ENCODE data around the gene PRR30.
"Not testable (repeated sequence)": the region's sequence is repeated elsewhere in the genome, so short reads cannot be mapped to it uniquely, and the experiment has no call there.

PRR30 gene

DNA sequence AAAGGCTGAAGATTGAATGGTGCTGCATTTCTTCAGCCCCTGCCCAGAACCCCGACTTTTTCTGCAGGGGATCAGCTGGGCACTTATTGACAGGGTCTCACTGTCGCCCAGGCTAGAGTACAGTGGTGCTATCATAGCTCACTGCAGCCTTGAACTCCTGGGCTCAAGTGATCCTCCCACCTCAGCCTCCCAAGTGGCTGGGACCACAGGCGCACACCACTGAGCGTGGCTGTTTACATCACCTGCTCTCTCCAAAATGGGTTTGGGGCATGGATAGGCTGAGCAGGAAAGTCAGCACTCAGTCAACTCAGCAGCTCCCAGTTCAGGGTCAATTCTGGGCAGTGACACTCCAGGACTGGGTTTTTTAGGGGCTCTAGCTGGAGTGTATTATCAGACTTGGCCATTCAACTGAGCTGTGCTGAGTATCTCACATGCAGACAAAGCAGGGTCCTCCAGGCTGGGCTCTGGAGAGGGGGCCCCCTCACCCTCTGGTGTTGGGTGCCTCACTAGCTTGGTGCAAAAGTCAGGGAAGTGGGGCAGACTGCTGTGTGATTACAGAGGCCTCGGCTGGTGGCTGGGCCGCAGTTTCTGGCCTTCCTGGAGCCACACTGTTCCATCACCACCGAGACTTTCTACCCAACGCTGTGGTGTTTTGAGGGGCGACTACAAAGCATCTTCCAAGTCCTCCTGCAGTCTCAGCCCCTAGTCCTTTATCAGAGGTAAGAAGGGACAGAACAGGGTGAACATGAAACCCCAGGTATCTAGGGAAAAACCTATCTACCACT lies 11.1 kb downstream of the PRR30 start:
- no peak for DNase-seq

DNA sequence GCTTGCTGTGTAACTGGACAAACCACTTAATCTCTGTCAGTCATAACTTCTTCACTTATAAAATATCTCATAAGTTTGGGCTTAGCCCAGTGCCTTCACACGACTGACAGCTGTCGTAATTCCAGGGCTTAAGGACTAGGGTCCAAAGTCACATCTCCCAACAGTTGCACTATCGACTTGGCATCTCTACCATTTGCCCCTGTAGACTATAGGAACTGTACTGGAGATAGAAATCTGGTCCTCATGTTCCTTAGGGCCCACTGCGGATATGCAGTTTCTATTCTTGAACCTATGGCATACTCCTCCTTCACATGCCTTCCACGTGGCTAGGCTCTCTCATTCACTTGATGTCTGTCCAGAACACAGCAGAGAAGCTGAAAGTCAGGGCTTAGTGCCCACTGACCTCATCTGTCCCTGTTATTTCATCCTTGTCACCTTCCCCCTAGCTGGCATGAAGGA lies 12.9 kb downstream of the PRR30 start:
- no peak for DNase-seq

DNA sequence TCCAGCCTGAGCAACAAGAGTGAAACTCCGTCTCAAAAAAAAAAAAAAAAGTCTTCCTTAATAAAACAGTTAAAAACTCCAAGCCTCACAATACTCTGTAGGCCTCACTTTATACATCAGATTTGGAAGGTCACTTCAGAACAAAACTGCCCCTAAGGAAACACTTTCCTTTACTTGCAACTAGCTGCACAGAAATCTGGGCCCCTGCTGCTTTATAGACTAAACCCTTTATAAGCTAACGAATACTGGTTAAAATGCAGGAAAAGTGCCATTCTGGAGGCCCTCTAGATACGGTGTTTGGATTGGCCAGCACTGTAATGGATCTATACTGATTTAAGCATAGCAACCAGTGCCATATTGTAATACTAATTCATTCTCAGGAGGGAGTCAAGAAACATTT lies 14.1 kb downstream of the PRR30 start:
- no peak for DNase-seq

DNA sequence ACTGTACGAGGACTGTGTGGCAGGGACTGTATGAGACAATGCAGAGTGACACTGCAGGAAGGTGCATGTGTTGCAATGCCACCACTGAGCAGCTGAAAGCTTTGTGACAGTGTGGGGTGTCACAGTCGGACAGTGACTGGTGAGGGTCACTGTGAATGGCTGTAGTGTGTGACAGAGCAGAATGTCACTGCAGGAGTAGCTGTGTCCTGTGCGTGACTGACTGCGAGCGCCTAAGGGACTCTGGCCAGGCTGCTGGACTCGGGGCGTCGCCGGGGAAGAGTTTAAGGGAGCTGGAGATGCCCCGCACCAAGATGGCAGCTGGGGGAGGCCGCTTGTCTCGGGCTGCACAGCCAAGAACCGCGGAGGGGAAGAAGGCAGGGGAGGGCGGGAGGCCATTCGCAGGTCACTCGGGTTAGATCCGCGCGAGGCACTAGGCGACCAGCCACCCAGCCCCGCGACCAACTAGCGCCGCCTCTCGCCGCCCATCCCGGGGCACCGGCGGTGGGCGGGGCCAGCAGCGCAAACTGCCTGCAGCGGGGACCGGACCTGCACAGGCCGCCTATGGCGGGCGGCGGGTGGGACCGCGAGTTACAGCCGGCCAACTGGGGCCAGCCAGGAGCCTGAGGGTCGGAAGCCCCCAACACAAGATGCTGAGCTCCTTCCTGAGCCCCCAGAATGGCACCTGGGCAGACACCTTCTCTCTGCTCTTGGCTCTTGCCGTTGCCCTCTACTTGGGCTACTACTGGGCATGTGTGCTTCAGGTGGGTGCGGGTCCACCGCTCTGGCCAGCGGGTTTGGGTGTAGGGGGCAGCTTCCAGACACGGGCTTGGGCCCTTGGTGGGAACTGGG lies 15.7 kb downstream of the PRR30 start, which contains the start of gene ABHD1:
Gene ABHD1, plus strand, starts transcription at position 514 of the 849 bp plus-strand sequence. Its CDS starts 134 bp downstream, at position 648.
- peak; percentile 72 for DNase-seq

DNA sequence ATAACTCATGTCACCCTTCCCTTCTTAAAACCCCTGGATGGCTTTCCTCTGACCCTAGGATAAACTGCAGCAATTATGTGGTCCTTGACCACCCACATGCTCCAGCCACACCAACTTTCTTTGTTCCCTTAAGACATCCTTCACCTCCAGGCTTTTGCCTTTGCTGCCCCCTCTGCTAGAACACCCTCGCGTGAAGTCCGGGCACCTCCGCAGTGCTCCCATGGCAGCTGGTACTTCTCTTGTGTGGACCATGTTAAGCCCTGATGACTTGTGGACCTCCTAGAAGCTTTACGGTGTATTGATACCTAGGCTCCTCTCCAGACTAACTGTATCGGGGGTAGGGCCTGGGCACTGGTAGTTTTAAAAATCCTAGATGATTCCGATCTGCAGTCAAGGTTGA lies 16.4 kb downstream of the PRR30 start:
- no peak for DNase-seq

DNA sequence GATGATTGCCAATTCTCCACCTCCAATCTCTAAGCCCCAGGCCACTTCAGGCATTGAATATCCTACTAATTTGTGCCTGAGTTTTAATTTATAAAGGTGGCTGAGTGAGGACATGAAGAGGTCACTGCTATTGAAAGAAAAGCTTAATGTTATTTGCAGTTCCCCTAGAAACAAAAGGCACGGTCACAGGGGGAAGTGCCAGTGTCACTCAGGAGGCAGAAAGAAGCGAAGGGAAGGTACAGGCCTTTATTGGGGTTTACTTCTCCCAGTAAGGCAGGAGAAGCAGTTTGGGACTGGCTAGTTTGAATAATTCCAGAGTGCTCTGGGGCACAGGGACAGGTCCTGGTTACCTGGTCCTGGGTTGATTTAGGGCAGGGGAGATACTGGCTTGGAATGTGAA lies 17.3 kb downstream of the PRR30 start:
- DNase-seq, result no peak

DNA sequence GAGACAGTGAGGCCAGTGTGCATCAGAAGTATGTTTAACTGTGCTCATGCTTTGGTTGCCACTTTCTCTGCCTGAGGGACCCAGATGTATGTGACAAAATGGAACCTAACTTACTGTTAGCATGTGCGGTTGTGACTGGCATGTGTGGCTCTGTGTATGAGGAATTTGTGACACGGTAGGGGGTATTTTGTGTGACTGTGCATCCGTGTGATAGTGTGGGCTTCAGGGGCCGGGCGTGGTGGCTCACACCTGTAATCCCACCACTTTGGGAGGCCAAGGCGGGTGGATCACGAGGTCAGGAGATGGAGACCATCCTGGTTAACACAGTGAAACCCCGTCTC lies 19.9 kb downstream of the PRR30 start:
- DNase-seq, result not testable (repeated sequence)

DNA sequence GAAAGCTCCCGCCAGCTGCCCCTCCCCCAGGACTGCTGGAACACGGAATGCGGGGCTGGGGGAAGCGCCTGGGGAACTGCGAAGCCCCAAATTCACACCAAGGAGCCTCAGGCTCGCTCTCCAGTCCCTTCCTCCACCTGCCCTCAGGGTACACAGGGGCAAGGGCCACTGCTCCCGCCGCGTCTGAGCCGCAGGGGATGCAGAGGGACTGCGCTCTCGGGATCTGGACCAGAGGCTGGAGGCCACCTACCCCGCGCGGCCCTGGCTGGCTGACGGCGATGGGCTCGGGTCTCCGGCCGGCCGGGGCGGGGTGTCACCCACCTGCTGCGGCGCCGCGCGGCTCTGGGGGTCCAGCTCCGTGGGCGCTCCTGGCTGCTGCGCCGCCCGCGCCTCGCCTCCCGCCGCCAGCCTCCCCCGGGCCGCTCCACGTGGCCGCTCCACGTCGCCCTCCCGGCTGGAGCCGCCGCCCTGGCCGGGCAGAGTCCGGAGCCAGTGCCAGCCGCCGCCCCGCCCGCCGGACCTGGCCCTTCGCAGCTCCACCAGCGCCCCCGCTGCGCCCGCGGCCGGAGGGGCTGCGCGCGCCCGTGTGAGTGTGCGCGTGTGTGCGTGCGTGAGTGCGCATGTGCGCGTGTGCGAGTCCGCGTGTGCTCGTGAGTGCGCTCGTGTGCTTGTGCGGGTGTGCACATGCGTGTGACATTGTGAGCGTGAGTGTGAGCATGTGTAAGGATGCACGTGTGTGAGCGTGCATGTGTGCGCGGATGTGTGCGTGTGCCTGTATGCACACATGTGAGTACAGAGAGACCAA lies 20.5 kb downstream of the PRR30 start, which contains the start of gene CGREF1:
Gene CGREF1, minus strand, starts transcription at position 604 of the 805 bp plus-strand sequence. CDS start 14,762 bp downstream, outside the sequence.
- DNase-seq, result no peak

DNA sequence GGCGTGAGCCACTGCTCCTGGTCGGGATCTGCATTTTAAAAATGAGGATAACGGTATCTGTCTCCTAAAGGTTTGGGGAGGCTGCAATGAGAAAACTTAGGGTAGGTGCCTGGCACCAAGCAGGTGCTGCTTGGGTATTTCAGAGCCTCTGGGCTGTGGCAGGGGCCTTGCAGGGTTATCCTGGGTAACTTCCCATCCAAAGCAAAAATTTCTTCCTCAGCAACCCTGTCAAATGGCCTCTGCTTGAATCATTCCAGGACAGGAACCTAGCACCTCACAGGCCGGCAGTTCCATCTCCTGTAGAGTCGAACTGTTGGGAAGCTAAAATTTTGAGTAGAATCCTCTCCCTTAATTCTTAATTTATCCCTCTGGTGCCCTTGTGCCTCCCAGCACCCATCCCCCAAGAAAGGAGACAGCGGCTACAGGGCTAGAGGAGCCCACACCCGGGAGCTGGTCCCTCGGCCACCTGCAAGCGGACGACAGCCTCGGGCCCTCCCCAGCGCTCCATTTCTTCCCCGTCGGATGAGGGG lies 21.1 kb downstream of the PRR30 start:
- no peak for DNase-seq

DNA sequence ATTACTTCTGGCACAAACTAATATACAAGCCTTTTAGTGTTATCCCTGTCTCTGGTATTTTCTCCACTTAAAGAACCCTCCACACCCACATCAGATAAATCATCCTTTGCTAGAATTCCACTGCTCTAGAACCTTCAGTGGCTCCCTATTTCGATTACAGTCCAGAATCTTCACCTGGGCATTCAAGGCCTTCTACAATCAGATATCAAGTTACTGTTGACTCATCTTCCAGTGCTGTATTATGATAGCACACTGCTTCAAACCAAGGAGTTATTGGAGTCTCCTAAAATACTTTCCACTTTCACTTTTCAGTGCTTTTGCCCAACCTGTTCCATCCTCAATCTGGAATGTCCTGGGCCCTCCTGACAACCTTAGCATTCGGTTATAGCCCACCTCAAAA lies 23.7 kb downstream of the PRR30 start:
- DNase-seq, result no peak

DNA sequence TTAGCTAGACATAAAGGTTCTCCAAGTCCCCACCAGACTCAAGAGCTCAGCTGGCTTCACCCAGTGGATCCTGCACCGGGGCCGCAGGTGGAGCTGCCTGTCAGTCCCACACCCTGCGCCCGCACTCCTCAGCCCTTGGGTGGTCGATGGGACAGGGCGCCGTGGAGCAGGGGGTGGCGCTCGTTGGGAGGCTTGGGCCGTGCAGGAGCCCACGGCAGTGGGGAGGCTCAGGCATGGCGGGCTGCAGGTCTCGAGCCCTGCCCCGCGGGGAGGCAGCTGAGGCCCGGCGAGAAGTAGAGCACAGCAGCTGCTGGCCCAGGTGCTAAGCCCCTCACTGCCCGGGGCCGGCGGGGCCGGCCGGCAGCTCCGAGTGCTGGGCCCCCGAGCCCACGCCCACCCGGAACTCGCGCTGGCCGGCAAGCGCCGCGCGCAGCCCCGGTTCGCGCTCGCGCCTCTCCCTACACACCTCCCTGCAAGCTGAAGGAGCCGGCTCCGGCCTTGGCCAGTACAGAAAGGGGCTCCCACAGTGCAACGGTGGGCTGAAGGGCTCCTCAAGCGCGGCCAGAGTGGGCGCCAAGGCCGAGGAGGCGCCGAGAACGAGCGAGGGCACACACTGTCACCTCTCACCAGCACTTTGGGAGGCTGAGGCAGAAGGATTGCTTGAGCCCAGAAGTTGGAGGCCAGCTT lies 27.7 kb downstream of the PRR30 start:
- not testable (repeated sequence) for DNase-seq

DNA sequence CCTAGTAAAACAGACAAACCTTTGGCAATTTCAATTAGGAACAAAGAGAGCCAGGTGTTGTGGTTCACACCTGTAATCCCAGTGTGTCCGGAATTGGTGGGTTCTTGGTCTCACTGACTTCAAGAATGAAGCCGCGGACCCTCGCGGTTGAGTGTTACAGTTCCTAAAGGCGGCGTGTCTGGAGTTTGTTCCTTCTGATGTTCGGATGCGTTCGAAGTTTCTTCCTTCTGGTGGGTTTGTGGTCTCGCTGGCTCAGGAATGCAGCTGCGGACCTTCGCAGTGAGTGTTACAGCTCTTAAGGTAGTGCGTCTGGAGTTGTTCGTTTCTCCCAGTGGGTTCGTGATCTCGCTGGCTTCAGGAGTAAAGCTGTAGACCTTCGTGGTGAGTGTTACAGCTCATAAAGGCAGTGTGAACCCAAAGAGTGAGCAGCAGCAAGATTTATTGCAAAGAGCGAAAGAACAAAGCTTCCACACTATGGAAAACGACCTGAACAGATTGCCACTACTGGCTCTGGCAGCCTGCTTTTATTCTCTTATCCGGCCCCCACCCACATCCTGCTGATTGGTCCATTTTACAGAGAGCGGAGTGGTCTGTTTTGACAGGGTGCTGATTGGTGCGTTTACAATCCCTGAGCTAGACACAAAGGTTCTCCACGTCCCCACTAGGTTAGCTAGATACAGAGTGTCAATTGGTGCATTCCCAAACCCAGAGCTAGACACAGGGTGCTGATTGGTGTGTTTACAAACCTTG lies 28.4 kb downstream of the PRR30 start:
- not testable (repeated sequence) for DNase-seq

DNA sequence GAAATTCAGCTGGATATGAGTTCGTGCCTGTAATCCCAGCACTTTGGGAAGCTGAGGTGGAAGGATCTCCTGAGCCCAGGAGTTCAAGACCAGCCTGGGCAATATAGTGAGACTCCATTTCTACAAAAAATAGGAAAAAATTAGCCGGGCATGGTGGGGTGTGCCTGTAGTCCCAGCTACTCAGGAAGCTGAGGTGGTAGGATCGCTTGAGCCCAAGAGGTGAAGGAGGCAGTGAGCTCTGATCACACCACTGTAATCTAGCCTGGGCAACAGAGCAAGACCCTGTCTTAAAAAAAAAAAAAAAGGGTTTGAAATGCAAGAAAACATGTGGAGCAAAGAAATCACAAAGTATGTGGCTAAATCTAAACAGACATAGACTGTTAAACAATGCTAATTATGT lies 30.1 kb downstream of the PRR30 start:
- DNase-seq, result no peak

DNA sequence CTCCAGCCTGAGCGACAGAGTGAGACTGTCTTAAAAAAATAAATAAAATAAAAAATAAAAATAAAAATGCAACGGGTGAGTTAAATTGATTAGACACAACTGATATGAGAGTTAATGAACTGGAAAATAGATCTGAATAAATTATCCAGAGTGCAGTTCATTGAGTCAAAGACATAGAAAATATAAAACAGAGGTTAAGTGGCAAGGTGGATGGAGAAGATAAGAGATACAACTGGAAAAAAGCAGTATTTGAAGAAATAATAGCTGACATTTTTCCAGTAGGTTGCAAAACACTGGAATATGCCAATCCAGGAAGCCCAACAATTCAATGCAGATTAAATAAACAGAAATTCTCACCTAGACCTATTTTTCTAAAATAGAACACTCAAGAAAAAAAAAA lies 31.0 kb downstream of the PRR30 start:
- DNase-seq, result no peak

DNA sequence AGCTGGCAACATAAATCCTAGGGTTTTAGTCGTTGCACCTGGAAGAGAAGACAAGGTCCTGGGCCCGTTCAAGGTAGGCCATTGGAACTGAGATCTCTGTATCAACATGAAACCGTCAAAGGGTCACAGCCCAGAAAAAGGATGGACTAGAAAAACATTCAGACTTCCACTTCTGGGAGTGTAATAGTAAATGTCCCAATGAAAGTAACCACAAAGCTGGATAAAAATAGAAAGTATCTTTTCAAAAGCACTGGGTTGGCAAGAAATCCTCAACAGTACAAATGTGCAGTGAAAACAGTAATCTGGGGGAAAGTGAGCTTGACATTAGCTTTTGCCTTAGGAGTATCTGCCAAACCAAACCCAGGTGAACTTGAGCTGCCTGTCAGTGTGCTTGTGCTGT lies 33.2 kb downstream of the PRR30 start:
- DNase-seq, result no peak

DNA sequence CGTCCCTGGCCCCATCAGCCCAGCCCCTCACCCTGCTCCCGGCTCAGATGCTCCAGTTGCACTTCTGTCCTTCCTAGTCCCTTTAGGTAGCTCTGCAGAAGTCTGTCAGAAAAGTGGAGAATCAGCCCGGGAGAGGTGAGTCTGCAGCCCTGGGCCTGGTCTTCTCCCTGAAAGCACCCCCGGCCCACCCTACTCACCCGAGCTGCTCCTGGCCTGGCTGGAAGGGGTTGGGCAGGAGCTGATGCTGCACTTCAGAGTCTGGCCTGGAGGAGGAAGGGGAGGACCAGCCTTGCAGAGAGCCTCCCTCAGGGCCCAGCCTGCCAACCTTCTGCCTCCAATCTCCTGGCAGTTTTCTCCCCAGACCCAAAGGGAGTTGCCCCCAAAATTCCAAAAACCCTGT lies 36.9 kb downstream of the PRR30 start:
- DNase-seq, result no peak

DNA sequence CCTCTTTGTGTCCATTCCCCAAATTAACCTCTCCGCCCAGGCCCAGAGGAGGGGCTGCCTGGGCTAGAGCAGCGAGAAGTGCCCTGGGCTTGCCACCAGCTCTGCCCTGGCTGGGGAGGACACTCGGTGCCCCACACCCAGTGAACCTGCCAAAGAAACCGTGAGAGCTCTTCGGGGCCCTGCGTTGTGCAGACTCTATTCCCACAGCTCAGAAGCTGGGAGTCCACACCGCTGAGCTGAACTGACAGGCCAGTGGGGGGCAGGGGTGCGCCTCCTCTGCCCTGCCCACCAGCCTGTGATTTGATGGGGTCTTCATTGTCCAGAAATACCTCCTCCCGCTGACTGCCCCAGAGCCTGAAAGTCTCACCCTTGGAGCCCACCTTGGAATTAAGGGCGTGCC lies 39.2 kb downstream of the PRR30 start:
- DNase-seq, result no peak

DNA sequence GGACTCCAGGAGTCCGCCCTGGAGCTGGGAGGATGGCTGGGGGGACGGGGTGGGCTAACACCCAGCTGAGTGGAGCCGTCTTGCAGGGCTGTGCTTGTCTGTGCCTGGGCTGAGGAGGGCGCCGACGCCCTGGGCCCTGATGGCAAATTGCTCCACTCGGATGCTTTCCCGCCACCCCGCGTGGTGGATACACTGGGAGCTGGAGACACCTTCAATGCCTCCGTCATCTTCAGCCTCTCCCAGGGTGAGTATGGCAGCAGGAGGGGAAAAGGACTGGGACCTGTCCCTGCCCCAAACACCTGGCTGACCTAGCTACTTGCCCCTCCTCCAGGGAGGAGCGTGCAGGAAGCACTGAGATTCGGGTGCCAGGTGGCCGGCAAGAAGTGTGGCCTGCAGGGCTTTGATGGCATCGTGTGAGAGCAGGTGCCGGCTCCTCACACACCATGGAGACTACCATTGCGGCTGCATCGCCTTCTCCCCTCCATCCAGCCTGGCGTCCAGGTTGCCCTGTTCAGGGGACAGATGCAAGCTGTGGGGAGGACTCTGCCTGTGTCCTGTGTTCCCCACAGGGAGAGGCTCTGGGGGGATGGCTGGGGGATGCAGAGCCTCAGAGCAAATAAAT lies 39.8 kb downstream of the PRR30 start:
- no peak for DNase-seq

DNA sequence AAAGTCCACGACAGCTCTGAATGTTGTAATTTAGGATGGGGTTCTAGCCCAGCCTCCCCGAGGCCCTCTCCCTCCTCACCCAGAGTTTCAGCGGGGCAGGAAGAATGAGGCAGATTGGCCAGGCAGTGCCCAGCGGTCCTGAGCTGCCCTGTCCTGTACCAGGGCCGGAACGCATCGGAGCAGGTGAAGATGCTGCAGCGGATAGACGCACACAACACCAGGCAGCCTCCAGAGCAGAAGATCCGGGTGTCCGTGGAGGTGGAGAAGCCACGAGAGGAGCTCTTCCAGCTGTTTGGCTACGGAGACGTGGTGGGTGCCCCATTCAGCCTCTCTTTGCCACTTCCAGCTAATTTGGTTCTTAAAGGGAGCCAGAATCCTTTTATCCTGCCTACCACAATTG lies 41.9 kb downstream of the PRR30 start:
- no peak for DNase-seq

DNA sequence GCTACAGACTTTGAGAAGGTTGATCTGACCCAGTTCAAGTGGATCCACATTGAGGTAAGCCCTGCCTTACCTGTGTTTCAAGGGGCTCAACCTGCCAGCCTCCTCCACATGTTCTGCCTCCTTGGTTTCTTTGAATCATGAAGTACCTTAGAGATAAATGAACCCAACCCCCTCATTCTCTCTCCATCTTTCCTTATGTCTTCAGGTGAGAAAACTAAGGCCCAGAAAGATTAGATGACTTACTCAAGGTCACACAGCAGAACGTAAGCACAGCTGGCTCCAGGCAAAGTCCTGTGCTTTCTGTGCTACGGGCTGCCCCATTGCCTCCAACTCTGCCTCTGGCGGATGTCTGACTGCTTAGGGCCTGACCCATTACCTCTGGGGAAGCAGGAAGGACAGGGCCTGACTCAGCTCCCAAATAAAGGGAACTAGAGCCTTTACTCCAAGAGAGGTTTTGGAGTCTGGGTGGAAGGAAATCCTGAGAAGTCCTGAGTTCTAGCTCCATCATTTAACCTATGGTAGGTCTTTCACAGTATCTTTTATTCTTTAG lies 42.4 kb downstream of the PRR30 start:
- no peak for DNase-seq
